Measurements from ENCODE around the gene ARID5A. TPM values are rescaled to one million over a fixed set of nuclear protein-coding genes. Genes with fewer than 3 reads are reported as not detected.

The ARID5A gene, protein sequence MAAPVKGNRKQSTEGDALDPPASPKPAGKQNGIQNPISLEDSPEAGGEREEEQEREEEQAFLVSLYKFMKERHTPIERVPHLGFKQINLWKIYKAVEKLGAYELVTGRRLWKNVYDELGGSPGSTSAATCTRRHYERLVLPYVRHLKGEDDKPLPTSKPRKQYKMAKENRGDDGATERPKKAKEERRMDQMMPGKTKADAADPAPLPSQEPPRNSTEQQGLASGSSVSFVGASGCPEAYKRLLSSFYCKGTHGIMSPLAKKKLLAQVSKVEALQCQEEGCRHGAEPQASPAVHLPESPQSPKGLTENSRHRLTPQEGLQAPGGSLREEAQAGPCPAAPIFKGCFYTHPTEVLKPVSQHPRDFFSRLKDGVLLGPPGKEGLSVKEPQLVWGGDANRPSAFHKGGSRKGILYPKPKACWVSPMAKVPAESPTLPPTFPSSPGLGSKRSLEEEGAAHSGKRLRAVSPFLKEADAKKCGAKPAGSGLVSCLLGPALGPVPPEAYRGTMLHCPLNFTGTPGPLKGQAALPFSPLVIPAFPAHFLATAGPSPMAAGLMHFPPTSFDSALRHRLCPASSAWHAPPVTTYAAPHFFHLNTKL
- 11.0 and 11.8 TPM in 2 replicates for total RNA-seq

DNA sequence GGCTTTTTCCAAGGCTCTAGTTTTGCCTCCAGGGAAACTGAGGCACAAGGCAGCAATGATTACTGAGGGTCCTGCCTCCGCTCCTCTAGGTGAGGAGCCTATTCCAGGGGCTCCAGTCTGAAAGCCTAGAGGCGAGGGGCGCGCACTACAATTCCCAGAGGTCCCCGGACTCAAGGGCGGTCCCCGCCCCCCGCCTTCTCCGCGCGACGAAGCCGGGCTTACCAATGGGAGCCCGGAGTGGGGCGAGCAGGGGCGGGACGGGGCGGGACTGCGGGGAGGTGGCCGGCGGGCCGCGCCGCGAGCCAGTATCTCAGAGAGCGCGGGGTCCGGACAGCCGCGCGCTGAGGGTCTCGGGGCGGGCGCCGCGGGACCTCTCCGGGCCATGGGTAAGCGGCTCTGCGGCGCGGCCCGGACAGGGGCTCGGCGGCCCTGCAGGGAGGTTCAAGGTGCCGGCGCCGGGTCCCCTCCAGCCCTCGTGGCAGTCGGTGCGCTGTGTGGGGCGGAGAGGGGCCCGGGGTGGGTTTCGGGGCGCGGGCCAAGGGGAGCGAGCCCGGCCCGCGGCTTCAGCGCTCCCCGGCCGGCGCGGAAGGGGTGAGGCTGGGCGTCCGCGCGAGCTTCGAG, at the start of gene ARID5A:
ARID5A (plus strand) TSS at position 308 of the 621 bp plus-strand sequence; CDS start at position 383, 75 bp downstream.

DNA sequence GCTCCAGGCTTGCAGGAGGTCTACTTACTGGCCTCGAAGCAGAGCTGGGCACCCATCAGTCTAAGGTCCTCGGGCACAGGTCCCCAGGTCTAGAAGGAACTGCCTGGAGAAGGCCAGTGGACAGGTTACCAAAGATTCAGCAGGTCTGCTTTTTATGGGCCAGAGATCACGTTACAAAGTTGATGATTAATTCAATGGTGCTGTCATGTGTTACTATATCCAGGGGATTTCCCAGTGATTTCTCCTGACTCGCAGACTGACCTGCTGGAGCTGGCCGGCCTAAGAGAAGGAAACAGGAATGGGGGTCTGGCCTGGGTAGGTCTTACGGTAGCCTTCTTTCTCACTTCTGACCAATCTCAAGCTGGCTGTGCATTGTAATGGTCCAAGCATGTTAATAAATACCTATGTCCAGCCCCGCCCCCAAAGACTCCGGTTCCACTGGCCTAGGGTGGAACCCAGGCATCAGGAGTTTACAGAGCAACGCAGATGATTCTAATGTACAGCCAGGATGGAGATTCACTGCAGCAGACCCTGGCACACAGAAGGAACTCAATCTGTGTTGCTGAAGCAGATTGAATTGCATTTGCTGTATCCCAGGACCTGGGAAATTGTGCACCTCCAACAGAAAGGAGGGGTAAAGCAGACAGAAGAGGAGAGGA, 31.2 kb upstream of the ARID5A start, which contains the start of gene NEURL3:
NEURL3 (minus strand) TSS at position 127 of the 659 bp plus-strand sequence; CDS start at position 56, 71 bp downstream.

Other genes starting within 250 kb of the ARID5A start
- 49.4 and 65.4 TPM in 2 replicates for gene SNRNP200, start 231.2 kb upstream of the ARID5A start, total RNA-seq
- 5.1 and 5.9 TPM in 2 replicates for gene ITPRIPL1, start 211.4 kb upstream of the ARID5A start, total RNA-seq
- gene NCAPH, start 201.0 kb upstream of the ARID5A start, total RNA-seq, result 8.4 and 45.2 TPM in 2 replicates
- gene NEURL3, start 31.4 kb upstream of the ARID5A start, total RNA-seq, result 0.11 TPM in 1 of 2 replicates, not detected in the other
- 47.0 and 47.5 TPM in 2 replicates for gene KANSL3, start 101.6 kb downstream of the ARID5A start, total RNA-seq
- gene FER1L5, start 106.0 kb downstream of the ARID5A start, total RNA-seq, result 1.5 and 1.6 TPM in 2 replicates
- 24.0 and 33.0 TPM in 2 replicates for gene LMAN2L, start 203.3 kb downstream of the ARID5A start, total RNA-seq
- gene CNNM4, start 224.2 kb downstream of the ARID5A start, total RNA-seq, result 5.4 and 5.6 TPM in 2 replicates